Fibroblast of pulmonary artery (primary cell): Measurements from ENCODE around the gene PODN.

Experiments used
- DNase-seq: peaks from one replicate; pipeline ENCODE4 v3.0.0-alpha.2; 2010; ENCODE audit warnings: low read depth
- H3K4me3 ChIP-seq: replicated peaks from 2 replicates; pipeline ENCODE4 v1.5.1; 2011; ENCODE audit warnings: low read depth, mild to moderate bottlenecking, control low read depth, low read length, moderate library complexity
- CTCF ChIP-seq: IDR thresholded peaks from 2 replicates; pipeline ENCODE4 v1.5.1; 2011; ENCODE audit warnings: mild to moderate bottlenecking, control low read depth, low read length, inconsistent platforms; ENCODE audit errors: missing control alignments

Gene PODN

GRCh38 chr1:53126495-53126894 lies 64.5 kb downstream of the PODN start:
- H3K4me3 ChIP-seq = no peak overlapping the region
- no peak for TF ChIP-seq CTCF
- no peak for DNase-seq

GRCh38 chr1:53127546-53127945 lies 65.5 kb downstream of the PODN start:
- H3K4me3 ChIP-seq = no peak overlapping the region
- no peak for DNase-seq
- no peak for TF ChIP-seq CTCF

- no peak for TF ChIP-seq CTCF
- no peak for DNase-seq
- no peak overlapping the region for H3K4me3 ChIP-seq
Observed at GRCh38 chr1:53128401-53128800, 66.4 kb downstream of the PODN start.

GRCh38 chr1:53129891-53130597 lies 68.0 kb downstream of the PODN start:
- H3K4me3 ChIP-seq = no peak overlapping the region
- no peak for DNase-seq
- no peak for TF ChIP-seq CTCF

GRCh38 chr1:53130598-53130877 lies 68.5 kb downstream of the PODN start:
- H3K4me3 ChIP-seq = no peak overlapping the region
- no peak for DNase-seq

GRCh38 chr1:53130878-53131589 lies 69.0 kb downstream of the PODN start:
- no peak for TF ChIP-seq CTCF
- DNase-seq = no peak
- no peak overlapping the region for H3K4me3 ChIP-seq

More at GRCh38 chr1:53130598-53130877, 68.5 kb downstream of the PODN start:
- TF ChIP-seq CTCF = no peak

GRCh38 chr1:53131590-53131938 lies 69.6 kb downstream of the PODN start:
- no peak overlapping the region for H3K4me3 ChIP-seq
- TF ChIP-seq CTCF = no peak
- no peak for DNase-seq
